ENCODE results near the gene CAPN15.

DNA sequence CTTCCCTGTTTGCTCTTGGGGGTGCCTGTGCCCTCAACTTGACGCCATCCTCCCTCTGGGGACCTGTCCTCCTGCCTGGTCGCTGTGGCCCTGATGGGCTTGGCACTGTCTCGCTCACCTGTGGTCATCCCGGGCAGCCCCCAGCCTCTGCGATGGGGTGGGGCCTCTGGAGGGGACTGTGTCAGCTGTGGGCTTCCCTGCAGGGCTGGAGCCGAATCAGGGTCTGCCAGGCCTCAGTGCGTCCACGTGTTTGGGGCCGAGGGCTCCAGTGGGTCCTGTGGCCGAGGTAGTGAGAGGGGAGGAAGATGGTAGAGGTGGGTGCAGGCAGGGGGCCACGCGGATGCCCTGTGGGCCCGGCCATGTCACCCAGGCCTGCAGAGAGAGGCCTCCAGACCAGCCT, 50.3 kb downstream of the CAPN15 start:
- TF ChIP-seq CTCF (IDR thresholded peaks at IDR 0.05) (no peak), POLR2AphosphoS5 (IDR thresholded peaks at IDR 0.05) (no peak), POLR2A (IDR thresholded peaks at IDR 0.05; ENCODE audit: low read depth) (no peak), EP300 (IDR thresholded peaks at IDR 0.05) (no peak)

Measured in esophagus muscularis mucosa (tissue), 4 donors.